ENCODE results near the gene FBF1. TPM values are rescaled to one million over a fixed set of nuclear protein-coding genes. Genes with fewer than 3 reads are reported as not detected.

The FBF1 gene
- total RNA-seq, 6 experiments from 2014 or later, result 0.86 to 3.1 (median 2.7) TPM

DNA sequence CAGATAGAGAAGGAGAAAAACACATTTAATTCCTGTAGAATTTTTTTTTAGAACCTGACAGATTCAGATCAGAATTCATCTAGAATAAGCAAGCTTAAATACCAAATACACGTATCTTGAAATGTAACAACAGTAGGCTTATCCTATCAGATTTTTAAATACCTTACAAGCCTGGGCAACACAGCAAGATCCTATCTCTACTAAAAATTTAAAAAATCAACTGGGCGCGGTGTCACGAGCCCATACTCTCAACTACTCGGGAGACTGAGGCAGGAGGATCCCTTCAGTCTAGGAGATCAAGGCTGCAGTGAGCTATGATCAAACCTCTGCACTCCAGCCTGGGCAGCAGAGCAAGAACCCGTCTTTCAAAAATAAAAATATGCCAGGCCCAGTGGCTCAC lies 24.6 kb upstream of the FBF1 start:
- WGBS (ENCODE audit: insufficient coverage, low coverage, low lambda C conversion rate, missing lambda C conversion rate), result 91% methylated on average over 6 of the region's 6 CpGs
- Histone ChIP-seq H3K4me1 (peaks cover 0 to 9% (median 3%) of the 10 kb centered on the region in 4 donors), H3K27me3 (no peaks in the 10 kb centered on the region), H3K27ac (no peak overlapping the region), H3K4me3 (no peak overlapping the region), H3K9me3 (no peaks in the 10 kb centered on the region), H3K36me3 (peaks cover 0 to 39% (median 8%) of the 10 kb centered on the region in 4 donors)
- intact Hi-C loops (cut with DNase I), result no loop called here
- ATAC-seq (no peak), DNase-seq (no peak)
- TF ChIP-seq, protein P1, sequence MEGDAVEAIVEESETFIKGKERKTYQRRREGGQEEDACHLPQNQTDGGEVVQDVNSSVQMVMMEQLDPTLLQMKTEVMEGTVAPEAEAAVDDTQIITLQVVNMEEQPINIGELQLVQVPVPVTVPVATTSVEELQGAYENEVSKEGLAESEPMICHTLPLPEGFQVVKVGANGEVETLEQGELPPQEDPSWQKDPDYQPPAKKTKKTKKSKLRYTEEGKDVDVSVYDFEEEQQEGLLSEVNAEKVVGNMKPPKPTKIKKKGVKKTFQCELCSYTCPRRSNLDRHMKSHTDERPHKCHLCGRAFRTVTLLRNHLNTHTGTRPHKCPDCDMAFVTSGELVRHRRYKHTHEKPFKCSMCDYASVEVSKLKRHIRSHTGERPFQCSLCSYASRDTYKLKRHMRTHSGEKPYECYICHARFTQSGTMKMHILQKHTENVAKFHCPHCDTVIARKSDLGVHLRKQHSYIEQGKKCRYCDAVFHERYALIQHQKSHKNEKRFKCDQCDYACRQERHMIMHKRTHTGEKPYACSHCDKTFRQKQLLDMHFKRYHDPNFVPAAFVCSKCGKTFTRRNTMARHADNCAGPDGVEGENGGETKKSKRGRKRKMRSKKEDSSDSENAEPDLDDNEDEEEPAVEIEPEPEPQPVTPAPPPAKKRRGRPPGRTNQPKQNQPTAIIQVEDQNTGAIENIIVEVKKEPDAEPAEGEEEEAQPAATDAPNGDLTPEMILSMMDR (IDR thresholded peaks at IDR 0.05), result no peak
- TF ChIP-seq POLR2A (IDR thresholded peaks at IDR 0.05), result no peak

DNA sequence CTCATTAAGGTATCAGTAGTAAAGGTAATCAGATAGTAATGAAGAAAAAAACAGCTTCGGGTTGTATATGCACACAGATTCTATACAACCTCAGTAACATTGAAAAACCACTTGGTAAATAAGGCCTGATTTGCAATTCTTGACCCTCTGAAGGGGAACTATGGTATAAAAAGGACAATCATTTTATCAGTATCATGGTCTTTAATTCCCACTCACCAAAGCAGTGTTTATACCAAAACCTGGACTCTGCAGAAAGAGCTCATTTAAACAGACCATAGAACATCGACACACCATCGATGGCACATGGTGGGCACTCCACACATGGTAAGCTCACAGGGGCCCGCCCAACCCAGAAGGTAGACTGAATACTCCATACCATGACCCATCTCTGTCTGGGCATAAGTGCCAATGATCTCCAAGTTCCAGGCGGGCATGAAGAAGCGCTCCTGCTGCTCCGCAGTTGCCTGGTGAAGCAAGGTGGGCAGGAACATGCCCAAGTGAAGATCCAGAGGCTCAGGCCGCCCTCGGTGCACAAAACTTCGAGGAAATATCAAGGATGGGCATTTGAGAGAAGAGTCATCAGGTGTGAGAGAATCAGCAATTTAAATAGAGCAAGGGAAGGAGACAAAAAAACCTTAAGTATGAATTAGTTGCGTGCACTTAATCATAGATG lies 19.1 kb upstream of the FBF1 start:
- Histone ChIP-seq H3K27ac (peak overlapping the region in 2 of 3 donors; percentile 23 to 48), H3K4me3 (no peak overlapping the region), H3K36me3 (peaks cover 12 to 46% (median 20%) of the 10 kb centered on the region in 4 donors), H3K9me3 (no peaks in the 10 kb centered on the region), H3K4me1 (peaks cover 0 to 27% (median 13%) of the 10 kb centered on the region in 4 donors), H3K27me3 (no peaks in the 10 kb centered on the region)
- WGBS (ENCODE audit: insufficient coverage, low coverage, low lambda C conversion rate, missing lambda C conversion rate), result 85% methylated on average over 9 of the region's 11 CpGs
- no peak for TF ChIP-seq POLR2A (IDR thresholded peaks at IDR 0.05)
- TF ChIP-seq, protein P1 (IDR thresholded peaks at IDR 0.05), result no peak
- DNase-seq, result no peak
- intact Hi-C loops (cut with DNase I), result no loop called here
- ATAC-seq, result peak in 3 of 4 donors; percentile 14 to 32 (median 22)

DNA sequence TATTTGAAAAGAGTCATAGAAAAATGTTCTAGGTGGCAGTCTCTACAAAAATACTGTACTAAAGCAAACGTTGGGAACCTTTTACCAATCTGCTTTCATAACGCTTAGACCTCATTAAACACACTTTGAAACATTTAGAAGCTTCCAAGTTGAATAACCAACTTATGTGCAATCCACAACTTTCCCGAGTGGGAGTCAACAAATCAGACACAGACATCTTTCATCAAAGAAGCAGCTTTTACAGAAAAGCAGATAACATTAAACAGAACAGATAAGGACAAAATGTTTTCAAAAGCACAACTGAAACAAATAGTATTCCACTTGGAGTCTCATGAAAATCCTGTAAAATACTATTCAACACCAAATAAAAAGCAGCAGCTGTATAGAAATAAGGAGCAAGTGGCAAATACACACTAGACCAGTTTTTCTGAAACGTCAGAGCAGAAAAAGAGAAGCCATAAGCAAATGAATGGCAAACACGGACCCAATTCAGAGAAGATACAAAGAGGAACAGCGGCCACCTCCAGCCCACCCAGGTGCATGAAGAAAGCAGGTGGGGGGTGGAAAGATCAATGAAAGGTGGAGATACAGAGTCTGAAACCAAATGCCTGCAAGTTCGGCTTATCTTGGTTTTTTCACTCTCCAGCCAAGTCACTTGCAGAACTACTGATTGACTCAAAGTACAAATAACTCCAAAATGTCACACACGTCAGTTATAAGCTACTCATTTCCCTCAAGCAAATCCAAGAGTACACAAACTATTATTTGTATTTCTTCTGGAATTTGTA lies 18.4 kb upstream of the FBF1 start:
- intact Hi-C loops (cut with DNase I), result no loop called here
- H3K27ac ChIP-seq, result peak overlapping the region in 2 of 3 donors; percentile 23 to 48
- WGBS (ENCODE audit: insufficient coverage, low coverage, low lambda C conversion rate, missing lambda C conversion rate), result 31% methylated on average over 8 of the region's 8 CpGs
- DNase-seq (no peak), ATAC-seq (peak; percentile 70 to 83 (median 76))
- no peaks in the 10 kb centered on the region for H3K27me3 ChIP-seq
- peaks cover 0 to 27% (median 13%) of the 10 kb centered on the region in 4 donors for H3K4me1 ChIP-seq
- no peaks in the 10 kb centered on the region for H3K9me3 ChIP-seq
- H3K4me3 ChIP-seq, result no peak overlapping the region
- no peak for TF ChIP-seq POLR2A (IDR thresholded peaks at IDR 0.05)
- TF ChIP-seq, protein P1 (IDR thresholded peaks at IDR 0.05), result no peak
- peaks cover 15 to 46% (median 23%) of the 10 kb centered on the region in 4 donors for H3K36me3 ChIP-seq

DNA sequence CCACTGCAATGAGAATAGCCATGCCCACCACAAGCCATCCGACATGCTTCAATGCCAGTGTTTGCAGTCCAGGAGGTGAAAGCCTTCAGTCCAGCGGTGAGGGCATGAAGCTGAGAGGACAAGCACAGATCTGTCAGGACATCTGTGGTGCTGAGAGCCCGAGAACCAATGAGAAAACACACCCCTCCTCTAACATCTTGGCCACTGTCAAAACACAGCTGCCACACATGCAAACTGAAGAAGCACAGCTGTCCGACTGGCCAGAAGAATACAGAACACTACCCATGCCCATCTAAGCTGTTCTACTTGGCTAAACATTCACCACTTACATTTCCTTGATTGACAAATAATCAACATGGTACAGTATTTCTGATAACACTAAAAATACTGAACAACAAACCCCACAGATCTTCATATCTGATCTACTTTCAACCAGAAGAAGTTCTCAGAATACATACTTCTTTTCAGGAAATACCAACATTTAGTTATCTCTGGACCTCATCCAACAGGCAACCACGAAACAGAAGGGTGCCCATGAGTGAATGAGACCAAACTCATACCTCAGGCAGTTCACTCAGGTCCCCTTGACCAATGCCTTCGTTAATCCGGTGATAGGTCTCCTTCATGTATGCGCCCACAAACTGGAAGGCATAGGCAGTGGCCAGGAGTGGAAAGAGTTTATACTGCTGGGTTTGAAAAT lies 10.2 kb upstream of the FBF1 start:
- 84% methylated on average over 5 of the region's 8 CpGs for WGBS (ENCODE audit: insufficient coverage, low coverage, low lambda C conversion rate, missing lambda C conversion rate)
- H3K4me3 ChIP-seq, result no peak overlapping the region
- peaks cover 38 to 98% (median 68%) of the 10 kb centered on the region in 4 donors for H3K36me3 ChIP-seq
- intact Hi-C loops (cut with DNase I), result no loop called here
- DNase-seq (no peak), ATAC-seq (no peak)
- no peaks in the 10 kb centered on the region for H3K9me3 ChIP-seq
- no peaks in the 10 kb centered on the region for H3K27me3 ChIP-seq
- H3K27ac ChIP-seq, result no peak overlapping the region
- H3K4me1 ChIP-seq, result no peaks in the 10 kb centered on the region
- TF ChIP-seq POLR2A (IDR thresholded peaks at IDR 0.05), result no peak
- TF ChIP-seq, protein P1 (IDR thresholded peaks at IDR 0.05), result no peak

All from right lobe of liver (tissue), 6 donors.